Measurements from ENCODE around the gene ZNF232.
"Not testable (repeated sequence)": the region's sequence is repeated elsewhere in the genome, so short reads cannot be mapped to it uniquely, and the experiment has no call there.

Gene ZNF232

DNA sequence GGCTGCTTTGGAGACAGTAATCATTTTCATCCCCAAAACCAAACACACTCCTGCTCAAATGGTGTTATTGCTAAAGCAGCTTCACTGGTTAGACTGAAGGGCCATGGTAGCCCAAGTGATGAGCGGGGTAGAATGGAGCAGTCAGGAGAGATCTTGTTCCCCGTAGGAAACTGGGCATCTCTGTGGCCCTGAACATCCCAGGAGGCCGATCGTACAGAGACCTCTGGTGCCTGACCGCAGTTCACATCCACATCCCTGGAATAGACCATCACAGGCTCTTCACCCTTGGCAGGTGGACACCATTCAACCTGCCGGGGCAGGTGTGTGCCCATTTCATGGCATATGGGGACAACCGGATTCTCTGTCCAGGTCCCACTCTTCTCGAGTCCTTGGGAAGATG is 18.1 kb upstream of the ZNF232 start:
- DNase-seq (ENCODE audit: low read depth): not testable (repeated sequence)

DNA sequence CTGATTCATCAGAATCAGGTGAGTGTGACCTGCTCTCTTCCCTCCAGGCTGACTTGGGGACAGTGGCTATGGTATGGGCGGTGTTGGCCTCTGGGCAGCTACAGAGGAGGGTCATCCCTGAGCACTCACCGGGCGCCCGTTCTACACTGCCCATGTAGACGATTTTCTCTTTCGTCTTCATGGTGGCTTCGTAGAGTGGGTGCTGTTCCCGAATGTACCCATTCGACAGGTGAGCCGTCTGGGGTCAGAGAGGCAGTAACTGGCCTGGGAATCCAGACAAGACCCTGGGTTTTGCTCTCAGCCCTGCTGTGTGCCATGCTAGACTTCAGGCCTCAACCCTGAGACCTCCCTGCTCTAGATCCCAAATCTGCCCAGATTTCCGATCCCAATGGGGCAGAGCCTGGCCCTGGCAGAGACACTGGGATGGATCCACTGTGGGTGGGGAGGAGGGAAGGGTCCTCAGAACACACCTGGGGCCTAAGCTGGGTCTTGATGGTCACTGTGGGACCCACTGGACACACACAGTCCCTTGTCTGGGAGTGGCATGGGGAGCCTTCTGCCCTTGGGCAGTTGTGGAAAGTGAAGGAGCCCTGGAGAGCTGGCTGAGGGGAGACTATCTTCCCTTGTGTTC is 17.3 kb upstream of the ZNF232 start:
- no peak for DNase-seq (ENCODE audit: low read depth)

GRCh38 chr17:5128387-5128786 is 16.7 kb upstream of the ZNF232 start:
- not testable (repeated sequence) for DNase-seq (ENCODE audit: low read depth)

DNA sequence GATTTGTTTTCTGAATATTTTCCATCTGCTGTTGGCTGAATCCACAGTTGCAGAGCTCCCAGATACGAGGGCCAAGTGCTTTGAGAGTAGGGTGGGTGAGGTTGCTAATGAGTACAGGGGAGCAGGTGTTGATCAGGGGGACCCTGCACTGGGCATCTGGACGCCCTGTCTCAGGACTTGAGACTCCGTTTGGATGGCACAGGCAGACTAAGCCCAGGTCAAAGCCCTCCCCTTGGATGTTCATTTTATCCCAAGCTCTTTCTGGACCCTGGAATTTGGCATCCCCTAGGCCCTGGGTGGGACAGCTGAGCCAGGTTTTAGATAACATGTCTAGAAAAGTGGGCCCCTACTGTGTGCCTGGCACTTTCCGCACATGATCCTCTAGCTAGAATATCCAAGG is 16.2 kb upstream of the ZNF232 start:
- DNase-seq (ENCODE audit: low read depth): no peak

- no peak for DNase-seq (ENCODE audit: low read depth)
Observed at GRCh38 chr17:5126719-5127488, 15.2 kb upstream of the ZNF232 start.

GRCh38 chr17:5124896-5125295 is 13.2 kb upstream of the ZNF232 start:
- DNase-seq (ENCODE audit: low read depth): not testable (repeated sequence)

DNA sequence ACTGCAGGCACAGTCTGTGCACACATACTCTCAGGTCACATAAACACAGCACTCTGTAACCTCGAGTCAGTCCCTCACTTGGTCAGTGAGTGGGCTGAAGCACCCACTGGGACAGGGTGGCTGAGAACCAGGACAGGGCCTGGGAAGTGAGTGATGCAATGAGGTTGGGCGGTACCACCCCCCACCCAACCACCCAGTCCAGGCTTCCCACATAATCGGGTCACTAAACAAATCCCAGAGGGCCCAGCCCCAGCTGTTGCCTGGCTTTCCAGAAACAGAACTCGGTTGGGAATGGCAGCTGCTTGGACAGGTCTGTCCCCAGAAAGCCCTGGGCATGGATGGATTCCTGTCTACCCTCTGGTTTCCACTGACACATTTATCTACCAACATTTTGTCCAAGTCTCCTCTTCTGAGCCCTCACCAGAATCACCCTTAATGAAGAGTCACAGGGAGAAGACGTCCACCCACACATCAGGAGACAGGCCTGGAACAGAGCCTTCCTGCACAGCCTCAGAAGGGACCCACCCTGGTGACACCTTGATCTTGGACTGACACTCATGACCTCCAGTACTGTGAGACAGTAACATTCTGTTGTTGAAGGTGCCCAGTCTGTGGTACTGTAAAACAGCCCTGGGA is 12.6 kb upstream of the ZNF232 start:
- not testable (repeated sequence) for DNase-seq (ENCODE audit: low read depth)

- no peak for DNase-seq (ENCODE audit: low read depth)
Observed at GRCh38 chr17:5123343-5124124, 11.9 kb upstream of the ZNF232 start.

- DNase-seq (ENCODE audit: low read depth): no peak
Observed at GRCh38 chr17:5122586-5123342, 11.1 kb upstream of the ZNF232 start.

DNA sequence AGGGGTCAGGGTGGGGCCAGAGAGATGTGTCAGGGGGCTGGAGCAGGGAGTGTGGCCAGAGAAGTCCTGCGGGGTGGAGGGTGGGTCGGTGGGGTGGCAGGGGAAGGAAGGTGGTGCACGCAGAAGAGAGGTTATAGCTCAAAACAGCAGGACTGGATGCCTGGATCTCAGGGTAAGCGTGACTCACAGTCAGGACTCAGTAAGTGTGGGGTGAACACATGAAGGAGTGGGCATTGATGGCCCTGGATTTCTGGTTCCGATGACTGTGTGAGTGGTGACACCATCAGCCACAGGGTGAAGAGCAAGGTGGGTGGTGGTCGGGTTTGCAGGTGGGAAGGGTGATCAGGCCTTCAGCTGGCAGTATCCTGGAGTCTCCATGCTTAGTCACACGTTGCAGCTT is 10.4 kb upstream of the ZNF232 start:
- DNase-seq (ENCODE audit: low read depth): not testable (repeated sequence)

DNA sequence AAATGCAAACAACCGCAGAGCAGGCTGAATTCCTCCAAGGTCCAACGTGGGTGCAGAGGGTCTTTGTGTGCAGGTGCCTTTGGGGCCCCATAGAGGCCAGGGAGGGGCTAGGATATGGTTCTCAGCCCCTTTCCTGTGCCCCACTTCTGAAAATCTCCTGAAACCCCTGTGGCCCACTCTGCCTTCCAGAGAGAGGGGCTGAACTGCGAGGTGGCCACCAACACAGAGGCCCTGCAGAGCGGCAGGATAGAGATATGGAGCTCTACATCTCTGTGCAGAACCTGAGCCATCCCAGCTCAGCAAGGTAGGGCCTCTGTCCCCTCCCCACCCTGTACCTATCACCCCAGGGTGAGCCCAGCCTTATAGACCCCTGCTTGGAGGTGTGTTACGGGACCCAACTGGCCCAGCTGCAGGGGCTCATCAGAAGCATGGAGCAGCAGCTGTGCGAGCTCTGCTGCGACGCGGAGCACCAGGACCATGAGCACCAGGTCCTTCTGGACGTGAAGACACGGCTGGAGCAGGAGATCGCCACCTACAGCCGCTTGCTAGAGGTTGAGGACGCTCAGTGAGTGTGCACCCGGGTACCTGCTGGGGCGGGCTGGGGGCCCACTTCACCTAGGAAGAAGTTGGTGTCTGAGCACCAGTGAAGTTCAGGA is 9.6 kb upstream of the ZNF232 start:
- no peak for DNase-seq (ENCODE audit: low read depth)

DNA sequence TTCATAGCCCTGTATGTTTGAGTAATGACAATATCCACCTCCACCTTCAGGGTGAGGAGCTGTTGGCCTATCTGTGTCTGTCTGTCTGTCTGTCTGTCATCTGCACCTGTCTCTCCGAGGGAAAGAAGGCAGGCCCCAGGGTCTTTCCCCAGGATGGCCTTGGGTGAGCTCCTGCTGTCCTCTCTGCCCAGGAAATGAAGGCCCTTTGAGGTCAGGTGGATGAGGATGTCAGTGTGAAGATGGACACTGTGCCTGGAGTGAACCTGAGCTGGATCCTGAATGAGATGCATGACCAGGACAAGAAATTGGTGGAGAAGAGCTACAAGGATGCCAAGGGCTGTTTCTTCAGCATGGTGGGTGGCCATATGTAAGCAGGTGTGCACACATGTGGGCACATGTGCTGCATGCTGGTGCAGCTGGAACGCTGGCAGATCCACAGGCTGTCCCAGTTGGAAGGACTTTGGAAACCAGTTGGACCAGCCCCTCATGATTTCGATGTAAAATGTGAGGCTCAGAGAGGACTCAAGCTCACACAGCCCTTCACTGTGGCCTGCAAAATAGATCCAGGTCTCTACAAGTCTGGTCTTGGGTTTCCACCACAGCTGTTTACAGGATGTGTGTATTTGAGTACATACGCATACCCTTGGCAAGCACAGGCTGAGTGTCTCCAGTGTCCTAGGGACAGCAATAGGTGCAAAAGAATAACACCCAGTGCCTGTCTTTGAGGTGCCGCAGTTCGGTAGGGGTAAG is 8.9 kb upstream of the ZNF232 start:
- DNase-seq (ENCODE audit: low read depth): not testable (repeated sequence)

- DNase-seq (ENCODE audit: low read depth): no peak
Observed at GRCh38 chr17:5120036-5120435, 8.4 kb upstream of the ZNF232 start.

DNA sequence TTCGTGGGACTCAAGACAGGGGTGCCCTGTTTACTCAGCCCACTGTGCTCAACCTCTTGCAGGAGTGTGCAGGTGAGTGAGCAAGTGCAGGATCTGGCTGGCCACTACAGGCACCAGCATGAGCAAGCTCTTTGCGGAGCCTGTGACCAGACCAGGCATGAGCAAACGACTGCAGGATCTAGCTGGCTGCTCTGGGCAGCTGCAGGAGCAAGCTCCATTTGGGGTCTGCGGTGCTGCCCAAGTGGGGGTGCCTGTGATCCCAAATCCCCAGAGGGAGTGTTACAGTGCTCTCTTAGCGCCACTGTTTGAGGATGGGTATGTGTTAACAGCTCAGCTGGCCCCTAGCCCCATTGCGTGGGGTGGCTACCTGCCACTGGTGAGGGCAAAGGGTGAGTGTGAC is 6.5 kb upstream of the ZNF232 start:
- DNase-seq (ENCODE audit: low read depth): no peak

- DNase-seq (ENCODE audit: low read depth): no peak
Observed at GRCh38 chr17:5115673-5116651, 4.3 kb upstream of the ZNF232 start, which contains the start of gene USP6. Gene USP6 (plus strand): TSS chr17:5116032. CDS start chr17:5130368, 14,336 bp downstream.

DNA sequence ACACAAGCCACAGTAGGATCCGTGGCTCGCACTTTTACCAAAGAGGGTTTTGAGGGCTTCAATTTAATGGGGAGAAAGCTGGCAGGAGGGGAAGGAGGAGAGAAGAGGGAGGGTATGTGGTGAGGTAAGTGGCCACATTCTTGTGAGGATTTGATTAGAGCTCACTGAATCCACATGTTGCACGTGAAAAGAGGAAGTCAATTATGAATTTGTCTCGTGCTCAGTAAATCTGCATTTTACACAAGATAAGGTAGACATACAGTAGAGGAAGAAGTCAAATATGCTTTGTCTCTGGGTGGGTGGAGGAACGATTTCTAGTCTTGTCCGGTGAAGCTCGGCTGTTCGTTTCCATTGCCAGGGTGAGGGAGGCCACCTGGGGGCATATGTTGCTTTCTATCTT is 862 bp downstream of the ZNF232 start:
- no peak for DNase-seq (ENCODE audit: low read depth)

GRCh38 chr17:5100832-5101231 is 10.8 kb downstream of the ZNF232 start:
- DNase-seq (ENCODE audit: low read depth): no peak

GRCh38 chr17:5099271-5099670 is 12.4 kb downstream of the ZNF232 start:
- DNase-seq (ENCODE audit: low read depth): no peak
